ENCODE measurements around the gene ITPR1. TPM values are rescaled to one million over a fixed set of nuclear protein-coding genes. Genes with fewer than 3 reads are reported as not detected.

ITPR1 gene
- total and polyA plus RNA-seq, 10 of the 15 experiments (the other 5 are each of a cell fraction or from before 2014, with no cell fraction given), result 12.2 to 239 (median 28.4) TPM

DNA sequence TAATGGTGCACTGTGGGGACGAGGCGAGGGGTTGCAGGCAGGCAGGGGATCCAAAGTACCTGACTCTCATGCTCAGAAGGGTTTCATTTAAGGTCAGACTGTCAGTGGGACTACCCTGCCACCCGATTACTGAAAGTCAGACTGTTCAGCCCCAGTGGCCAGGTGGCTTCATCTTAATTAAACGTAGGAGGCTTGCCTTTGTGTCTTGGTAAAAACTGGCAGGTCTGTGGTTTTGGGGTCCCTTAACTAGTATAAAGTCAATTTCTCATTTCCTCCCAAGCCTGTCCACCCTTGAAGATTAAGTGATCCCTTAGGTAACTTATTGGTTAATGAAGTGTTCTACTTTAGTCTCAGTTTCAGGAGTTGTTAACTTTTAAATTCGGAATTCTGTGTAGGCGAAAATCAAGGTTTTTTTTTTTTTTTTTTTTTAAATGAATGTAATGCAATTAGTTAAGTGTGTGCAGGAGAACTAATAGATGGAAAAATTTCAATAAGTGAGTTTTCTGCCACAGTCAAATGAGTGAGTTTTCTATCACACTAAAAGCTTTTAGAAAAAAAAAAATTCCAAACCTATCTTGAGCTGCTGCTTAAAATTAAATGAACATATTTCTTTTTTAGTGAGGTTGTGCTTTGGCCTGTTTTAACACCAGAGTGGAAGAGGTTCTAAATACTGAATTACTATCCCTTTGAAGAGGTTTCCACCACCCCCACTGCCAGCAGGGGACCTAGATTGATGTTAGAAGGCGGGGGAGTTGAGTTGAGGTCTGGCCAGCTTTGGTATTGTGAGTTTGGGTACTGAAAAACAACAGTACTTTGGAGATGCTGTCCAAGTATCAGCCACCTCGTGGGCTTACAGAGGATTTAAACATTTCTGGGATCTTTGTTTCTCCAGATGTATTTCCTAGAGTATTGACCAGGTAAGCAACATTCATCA, 15.2 kb downstream of the ITPR1 start (continued):
- TF ChIP-seq, protein P1, sequence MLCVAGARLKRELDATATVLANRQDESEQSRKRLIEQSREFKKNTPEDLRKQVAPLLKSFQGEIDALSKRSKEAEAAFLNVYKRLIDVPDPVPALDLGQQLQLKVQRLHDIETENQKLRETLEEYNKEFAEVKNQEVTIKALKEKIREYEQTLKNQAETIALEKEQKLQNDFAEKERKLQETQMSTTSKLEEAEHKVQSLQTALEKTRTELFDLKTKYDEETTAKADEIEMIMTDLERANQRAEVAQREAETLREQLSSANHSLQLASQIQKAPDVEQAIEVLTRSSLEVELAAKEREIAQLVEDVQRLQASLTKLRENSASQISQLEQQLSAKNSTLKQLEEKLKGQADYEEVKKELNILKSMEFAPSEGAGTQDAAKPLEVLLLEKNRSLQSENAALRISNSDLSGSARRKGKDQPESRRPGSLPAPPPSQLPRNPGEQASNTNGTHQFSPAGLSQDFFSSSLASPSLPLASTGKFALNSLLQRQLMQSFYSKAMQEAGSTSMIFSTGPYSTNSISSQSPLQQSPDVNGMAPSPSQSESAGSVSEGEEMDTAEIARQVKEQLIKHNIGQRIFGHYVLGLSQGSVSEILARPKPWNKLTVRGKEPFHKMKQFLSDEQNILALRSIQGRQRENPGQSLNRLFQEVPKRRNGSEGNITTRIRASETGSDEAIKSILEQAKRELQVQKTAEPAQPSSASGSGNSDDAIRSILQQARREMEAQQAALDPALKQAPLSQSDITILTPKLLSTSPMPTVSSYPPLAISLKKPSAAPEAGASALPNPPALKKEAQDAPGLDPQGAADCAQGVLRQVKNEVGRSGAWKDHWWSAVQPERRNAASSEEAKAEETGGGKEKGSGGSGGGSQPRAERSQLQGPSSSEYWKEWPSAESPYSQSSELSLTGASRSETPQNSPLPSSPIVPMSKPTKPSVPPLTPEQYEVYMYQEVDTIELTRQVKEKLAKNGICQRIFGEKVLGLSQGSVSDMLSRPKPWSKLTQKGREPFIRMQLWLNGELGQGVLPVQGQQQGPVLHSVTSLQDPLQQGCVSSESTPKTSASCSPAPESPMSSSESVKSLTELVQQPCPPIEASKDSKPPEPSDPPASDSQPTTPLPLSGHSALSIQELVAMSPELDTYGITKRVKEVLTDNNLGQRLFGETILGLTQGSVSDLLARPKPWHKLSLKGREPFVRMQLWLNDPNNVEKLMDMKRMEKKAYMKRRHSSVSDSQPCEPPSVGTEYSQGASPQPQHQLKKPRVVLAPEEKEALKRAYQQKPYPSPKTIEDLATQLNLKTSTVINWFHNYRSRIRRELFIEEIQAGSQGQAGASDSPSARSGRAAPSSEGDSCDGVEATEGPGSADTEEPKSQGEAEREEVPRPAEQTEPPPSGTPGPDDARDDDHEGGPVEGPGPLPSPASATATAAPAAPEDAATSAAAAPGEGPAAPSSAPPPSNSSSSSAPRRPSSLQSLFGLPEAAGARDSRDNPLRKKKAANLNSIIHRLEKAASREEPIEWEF (IDR thresholded peaks at IDR 0.05; ENCODE audit: insufficient replicate concordance, low read depth, low read length), result peak; percentile 68
- peak; percentile 90 for TF ChIP-seq SPI1 (IDR thresholded peaks at IDR 0.05; ENCODE audit: borderline replicate concordance, insufficient read depth, low read depth, low read length)
- TF ChIP-seq, protein P2, sequence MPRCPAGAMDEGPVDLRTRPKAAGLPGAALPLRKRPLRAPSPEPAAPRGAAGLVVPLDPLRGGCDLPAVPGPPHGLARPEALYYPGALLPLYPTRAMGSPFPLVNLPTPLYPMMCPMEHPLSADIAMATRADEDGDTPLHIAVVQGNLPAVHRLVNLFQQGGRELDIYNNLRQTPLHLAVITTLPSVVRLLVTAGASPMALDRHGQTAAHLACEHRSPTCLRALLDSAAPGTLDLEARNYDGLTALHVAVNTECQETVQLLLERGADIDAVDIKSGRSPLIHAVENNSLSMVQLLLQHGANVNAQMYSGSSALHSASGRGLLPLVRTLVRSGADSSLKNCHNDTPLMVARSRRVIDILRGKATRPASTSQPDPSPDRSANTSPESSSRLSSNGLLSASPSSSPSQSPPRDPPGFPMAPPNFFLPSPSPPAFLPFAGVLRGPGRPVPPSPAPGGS (IDR thresholded peaks at IDR 0.05; ENCODE audit: borderline replicate concordance, insufficient read depth, low read depth, low read length, poor library complexity, severe bottlenecking), result no peak
- TF ChIP-seq SREBF1 (IDR thresholded peaks at IDR 0.05; ENCODE audit: low read length), result peak; percentile 44; the same call in 1 of the 2 replicates
- TF ChIP-seq TCF3 (IDR thresholded peaks at IDR 0.05; ENCODE audit: borderline replicate concordance, insufficient read depth, low read depth, low read length), result peak; percentile 84
- peak; percentile 91 for TF ChIP-seq CBFB (IDR thresholded peaks at IDR 0.05; ENCODE audit: low read depth)
- TF ChIP-seq EP300 (IDR thresholded peaks at IDR 0.05; ENCODE audit: borderline replicate concordance in 1 of 2, control insufficient read depth in 1 of 2, low read depth in 2 of 2, low read length in 2 of 2), result peak; percentile 94 to 96
- no peak for TF ChIP-seq ASH2L (IDR thresholded peaks at IDR 0.05; ENCODE audit: borderline replicate concordance, low read depth)
- no peak for TF ChIP-seq NFYA (IDR thresholded peaks at IDR 0.05; ENCODE audit: borderline replicate concordance, low read depth, low read length)
- TF ChIP-seq BACH1 (IDR thresholded peaks at IDR 0.05; ENCODE audit: borderline replicate concordance), result peak; percentile 94
- TF ChIP-seq, protein P3, sequence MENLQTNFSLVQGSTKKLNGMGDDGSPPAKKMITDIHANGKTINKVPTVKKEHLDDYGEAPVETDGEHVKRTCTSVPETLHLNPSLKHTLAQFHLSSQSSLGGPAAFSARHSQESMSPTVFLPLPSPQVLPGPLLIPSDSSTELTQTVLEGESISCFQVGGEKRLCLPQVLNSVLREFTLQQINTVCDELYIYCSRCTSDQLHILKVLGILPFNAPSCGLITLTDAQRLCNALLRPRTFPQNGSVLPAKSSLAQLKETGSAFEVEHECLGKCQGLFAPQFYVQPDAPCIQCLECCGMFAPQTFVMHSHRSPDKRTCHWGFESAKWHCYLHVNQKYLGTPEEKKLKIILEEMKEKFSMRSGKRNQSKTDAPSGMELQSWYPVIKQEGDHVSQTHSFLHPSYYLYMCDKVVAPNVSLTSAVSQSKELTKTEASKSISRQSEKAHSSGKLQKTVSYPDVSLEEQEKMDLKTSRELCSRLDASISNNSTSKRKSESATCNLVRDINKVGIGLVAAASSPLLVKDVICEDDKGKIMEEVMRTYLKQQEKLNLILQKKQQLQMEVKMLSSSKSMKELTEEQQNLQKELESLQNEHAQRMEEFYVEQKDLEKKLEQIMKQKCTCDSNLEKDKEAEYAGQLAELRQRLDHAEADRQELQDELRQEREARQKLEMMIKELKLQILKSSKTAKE (IDR thresholded peaks at IDR 0.05; ENCODE audit: low read depth, poor library complexity, severe bottlenecking), result peak; percentile 99
- TF ChIP-seq RELA (IDR thresholded peaks at IDR 0.05; ENCODE audit: borderline replicate concordance, partially characterized antibody), result no peak
- TF ChIP-seq CBX5 (IDR thresholded peaks at IDR 0.05; ENCODE audit: low read depth), result peak; percentile 59; the same call in 1 of the 2 replicates
- TF ChIP-seq, protein P4, sequence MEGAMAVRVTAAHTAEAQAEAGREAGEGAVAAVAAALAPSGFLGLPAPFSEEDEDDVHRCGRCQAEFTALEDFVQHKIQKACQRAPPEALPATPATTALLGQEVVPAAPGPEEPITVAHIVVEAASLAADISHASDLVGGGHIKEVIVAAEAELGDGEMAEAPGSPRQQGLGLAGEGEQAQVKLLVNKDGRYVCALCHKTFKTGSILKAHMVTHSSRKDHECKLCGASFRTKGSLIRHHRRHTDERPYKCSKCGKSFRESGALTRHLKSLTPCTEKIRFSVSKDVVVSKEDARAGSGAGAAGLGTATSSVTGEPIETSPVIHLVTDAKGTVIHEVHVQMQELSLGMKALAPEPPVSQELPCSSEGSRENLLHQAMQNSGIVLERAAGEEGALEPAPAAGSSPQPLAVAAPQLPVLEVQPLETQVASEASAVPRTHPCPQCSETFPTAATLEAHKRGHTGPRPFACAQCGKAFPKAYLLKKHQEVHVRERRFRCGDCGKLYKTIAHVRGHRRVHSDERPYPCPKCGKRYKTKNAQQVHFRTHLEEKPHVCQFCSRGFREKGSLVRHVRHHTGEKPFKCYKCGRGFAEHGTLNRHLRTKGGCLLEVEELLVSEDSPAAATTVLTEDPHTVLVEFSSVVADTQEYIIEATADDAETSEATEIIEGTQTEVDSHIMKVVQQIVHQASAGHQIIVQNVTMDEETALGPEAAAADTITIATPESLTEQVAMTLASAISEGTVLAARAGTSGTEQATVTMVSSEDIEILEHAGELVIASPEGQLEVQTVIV (IDR thresholded peaks at IDR 0.05; ENCODE audit: borderline replicate concordance, partially characterized antibody), result no peak

Data from GM12878 (cell line).